Stimulated activated CD8-positive, alpha-beta memory T cell treated with anti-CD3 and anti-CD28 coated beads, Interleukin-4, amount 100 ng/mL, for 24 hours (primary cell): ENCODE results near the gene C7orf57.

Experiments
- DNase-seq: peaks from one replicate; pipeline ENCODE4 v3.0.0-alpha.2; 2020; ENCODE audit warnings: low read depth

C7orf57 gene

GRCh38 chr7:48085433-48085791 is 50.1 kb downstream of the C7orf57 start:
- DNase-seq = no peak

GRCh38 chr7:48085942-48086341 is 50.6 kb downstream of the C7orf57 start:
- DNase-seq = no peak

DNA sequence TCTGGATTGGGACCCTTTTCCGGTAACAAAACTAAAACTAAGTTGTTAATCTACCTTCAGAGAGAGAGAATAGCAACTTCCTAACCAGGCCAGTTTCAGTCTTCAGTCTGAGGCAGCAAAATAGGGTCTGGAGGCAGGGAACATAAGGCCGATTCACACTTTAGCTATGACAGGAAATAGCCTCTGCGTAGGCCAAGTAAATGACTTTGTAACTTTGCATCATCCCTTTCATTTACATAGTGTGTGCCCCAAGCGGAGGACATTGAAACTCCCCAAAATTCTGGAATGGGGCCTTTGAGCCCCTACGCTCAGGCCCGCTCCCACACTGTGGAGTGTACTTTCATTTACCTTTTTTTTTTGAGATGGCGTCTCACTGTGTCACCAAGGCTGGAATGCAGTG is 52.0 kb downstream of the C7orf57 start:
- DNase-seq = no peak

DNA sequence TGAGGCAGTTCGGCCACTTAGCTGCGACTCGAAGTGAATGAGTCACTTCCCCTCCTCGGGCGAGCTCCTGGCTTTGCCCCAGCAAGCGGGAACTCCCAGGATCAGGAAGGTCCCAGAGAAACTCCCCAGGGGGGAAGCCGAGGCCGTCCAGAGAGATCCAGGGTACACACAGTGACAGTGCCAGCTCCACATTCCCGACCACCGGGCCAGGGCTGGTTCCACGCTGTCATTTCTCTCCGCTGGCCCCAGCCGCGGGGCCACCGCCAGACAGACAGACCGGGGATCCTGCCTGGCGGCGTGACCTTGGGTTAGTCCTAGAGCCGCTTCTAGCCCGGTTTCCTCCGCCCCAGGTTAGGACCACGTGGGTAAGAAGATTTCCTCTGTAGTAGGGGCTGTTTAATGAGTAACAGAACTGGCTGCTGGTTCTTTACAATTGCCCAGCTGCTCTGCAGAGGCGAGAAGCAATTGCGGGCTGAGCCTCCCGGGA is 53.3 kb downstream of the C7orf57 start:
- DNase-seq = no peak

GRCh38 chr7:48089046-48090003 is 54.0 kb downstream of the C7orf57 start, which contains the start of gene UPP1:
Gene UPP1 (plus strand): TSS chr7:48089265. CDS start chr7:48094784, 5,519 bp downstream.
- peak; percentile 88 for DNase-seq

DNA sequence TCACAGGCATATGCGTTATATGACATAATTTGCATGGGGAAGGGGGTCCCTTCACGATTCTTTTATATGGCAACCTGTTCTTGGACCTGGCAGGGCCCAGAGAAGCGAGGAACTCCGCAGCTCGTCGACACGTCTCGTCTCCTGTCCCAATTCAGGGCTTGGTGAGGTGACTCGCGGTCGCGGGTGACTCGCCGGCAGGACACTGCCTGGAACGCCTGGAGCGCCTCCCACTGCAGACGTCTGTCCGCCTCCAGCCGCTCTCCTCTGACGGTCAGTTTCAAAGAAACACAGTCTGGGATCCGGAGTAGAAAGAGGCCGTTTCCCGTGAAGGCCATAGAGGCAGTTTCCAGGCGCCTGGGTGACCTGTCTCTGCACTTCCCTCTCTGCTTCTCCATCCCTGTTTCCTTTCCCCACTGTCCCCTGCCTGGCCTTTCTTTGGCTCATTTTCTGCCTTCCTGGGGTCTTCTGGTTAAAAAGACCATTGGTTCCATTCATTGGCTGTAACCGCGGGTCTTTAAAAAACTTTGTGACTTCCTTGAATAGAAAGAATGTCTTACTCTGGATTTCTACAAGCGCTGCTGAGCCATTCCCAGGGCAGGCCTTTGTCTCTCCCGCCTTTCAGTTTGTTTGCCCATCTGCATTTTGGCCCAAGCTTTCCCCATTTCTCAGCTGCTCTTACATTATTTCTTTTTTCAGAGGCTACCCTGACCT is 54.9 kb downstream of the C7orf57 start:
- no peak for DNase-seq

GRCh38 chr7:48091506-48092433 is 56.4 kb downstream of the C7orf57 start:
- DNase-seq = no peak

DNA sequence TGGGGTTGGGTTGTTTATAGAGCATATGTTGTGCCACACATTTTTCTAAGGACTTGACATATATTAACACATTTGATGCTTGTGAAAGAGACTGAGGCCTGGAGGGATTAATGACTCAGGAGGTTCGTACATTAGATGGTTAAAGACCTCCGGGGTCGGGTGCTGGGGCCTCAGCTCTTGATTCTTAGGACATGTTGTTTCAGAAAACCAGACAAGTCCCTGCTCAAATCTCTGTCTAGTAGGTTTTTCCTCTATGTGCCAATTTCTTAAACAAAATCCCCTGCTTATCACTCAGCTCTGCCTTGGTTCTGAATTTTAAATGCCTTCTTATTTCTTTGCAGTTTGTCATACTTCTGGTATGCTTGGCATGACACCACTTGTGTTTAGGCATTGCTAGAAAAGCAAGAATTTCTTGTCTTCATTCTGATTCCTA is 59.5 kb downstream of the C7orf57 start:
- DNase-seq = no peak

DNA sequence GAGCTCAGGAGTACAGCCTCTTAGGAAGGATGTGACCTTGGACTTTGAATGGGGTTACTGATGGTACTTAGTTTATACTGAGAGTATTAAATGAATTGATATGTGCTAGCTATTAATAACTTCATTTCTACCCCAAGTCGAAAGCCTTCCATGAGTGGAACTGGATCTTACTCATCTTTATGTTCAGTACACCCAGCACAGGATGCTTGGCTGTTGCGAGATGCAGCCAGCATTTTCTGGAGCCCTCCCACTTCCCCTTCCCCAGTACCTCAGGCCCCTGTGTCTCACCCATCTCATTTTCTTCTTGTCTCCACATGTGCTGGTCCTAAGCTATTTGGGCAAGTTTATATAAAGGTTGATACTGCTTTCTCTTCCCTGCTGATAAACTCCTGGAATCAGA is 60.9 kb downstream of the C7orf57 start:
- DNase-seq = no peak

DNA sequence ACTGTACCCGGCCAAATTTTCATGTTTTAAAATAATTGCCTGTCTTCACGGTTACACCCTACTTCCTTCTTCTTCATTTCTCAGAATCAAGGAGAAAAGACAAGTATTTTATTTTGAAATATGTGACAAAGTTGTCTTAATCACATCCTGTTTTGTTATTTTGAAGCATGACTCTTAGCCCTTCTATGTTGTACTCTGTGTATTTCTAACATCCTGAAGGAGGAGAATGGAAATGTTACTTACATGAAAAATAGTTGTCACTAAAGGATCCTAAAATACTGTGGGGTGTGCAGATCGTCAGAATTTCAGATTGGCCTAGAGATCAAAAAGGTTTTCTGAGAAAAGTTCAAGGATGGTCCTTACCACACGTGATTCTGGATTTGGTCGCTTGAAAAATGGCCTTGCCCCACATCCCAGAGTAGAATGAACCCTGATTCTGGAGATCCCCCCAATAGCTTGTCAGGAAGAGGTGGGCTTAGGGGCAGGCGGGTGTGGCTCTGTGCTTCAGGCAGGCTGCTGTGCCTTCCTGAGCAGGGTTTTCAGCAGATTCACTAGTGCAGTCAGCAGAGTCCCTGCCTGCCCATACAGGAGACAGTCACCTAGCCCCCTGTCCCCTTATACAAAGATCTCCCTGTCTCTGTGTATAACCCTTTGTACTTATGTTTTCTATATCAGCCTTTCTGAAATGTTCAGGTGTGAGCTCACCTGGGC is 62.3 kb downstream of the C7orf57 start:
- no peak for DNase-seq

- DNase-seq = no peak
Observed at GRCh38 chr7:48098846-48099245, 63.5 kb downstream of the C7orf57 start.

GRCh38 chr7:48099781-48100180 is 64.4 kb downstream of the C7orf57 start:
- no peak for DNase-seq

GRCh38 chr7:48101352-48101751 is 66.0 kb downstream of the C7orf57 start:
- DNase-seq = no peak

DNA sequence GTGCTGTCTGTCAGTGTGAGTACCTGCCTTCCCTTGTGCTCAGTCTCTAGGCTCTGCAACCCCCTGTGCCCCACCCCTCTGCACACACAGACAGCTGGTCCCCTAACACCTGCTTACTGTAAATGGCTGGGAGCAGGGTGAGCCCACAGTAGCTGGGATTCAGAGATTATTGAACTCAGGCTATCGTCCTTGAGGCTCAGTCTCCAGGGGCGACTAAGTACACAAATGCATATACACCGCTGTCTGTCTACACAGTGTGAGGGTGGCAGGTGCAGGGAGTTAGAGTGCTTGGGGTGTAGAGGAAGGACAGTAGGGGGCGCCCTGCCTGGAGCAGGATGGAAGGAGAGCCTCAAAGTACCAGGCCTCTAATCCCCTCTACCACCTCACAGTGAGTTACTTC is 66.6 kb downstream of the C7orf57 start:
- no peak for DNase-seq

DNA sequence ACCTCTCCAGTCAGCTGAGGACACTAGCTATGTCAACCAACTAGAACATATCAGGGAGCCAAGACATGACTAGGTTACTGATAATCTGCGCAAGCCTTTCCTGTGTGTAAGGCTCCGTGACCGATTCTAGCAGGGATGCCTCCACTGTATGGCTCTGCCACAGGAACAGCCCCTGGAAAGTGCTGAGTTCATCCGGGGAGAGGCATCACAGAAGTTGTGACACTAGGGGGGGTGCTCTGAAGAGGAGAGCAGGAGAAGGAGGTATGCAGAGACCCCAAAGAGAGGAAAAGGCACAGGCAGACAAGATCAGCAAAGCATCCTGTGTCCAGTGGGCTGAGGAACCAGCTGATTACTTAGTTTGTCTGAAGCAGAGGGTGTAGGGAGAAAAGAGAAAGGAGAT is 67.2 kb downstream of the C7orf57 start:
- no peak for DNase-seq

DNA sequence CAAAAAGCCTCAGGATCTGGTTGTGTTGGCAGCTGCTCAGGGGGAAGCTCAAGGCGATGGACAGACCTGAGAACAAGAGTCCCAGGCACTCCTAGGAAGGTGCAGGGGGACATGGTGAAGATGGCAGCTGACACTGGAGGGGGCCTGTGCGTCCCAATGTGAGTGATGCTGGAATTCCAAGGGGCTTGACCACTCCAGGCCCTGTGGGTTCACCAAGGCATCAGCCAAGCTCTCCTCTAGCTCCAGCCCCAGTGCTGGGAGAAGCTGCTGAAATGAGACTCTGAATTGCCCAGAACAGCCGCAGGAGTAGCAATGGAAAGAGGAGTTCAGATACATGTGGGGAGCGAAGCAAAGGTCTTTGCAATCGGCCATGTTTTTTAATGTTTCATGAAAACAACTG is 69.7 kb downstream of the C7orf57 start:
- DNase-seq = no peak

- no peak for DNase-seq
Observed at GRCh38 chr7:48106906-48107659, 71.7 kb downstream of the C7orf57 start.

DNA sequence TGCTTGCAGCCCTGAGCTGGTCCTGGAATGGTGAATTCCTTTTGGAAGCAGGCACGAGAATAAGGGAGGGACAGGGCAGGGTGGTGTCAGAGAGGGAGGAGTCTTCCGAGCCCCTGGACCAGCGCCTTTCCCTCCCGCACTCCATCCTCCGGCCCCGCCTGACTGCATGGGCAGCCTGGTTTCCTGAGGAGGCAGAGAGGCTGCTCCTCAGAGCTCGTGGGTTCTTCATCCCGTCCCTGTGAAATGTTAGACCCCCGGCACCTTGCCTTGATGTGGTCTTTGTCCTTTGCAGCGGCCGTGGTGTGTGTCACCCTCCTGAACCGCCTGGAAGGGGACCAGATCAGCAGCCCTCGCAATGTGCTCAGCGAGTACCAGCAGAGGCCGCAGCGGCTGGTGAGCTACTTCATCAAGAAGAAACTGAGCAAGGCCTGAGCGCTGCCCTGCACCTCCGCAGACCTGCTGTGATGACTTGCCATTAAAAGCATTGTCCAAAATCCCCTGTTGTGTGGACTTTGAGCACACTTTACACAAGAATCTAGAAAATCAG is 72.7 kb downstream of the C7orf57 start:
- no peak for DNase-seq

DNA sequence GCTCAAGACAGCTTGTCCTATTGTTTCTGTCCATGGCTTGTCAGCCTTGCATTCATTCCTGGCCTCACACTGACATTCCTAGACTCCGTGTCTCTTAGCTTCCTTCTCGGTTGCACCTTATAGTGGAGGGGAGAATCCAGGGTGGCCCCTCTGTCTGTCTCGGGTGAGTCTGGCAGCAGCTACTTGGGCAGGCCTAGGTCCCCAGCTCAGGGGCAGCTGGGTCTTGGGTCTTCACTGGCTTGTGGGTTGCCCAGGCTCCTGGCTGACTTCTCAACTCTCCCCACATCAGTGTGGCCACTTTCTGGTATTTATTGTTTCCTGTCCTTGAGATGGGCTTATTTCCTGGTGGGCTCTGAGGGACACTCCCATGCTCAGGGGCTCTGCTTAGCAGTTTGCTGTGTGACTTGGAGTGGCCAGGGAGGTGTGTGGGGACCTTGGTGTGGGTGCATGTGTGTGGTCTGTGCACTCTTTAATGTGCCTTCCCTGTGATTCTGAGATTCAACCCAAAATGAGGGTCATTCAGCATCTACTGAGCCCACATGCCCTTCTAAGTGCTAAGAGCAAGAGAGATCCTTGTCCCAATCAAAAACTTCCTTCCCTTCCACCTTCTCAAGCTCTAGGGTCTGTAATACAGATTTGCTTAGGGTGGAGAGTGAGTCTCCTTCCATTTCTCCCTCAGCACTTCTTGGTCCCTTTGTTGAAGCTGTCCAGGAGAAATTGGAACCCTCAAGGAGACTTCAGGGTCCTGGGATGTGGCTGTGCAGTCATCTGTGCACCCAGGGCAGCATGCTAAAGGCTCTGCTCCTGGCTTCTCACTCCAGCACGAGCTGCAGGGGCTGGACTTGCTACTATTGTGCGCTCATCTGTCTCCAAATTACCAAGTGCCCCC is 73.9 kb downstream of the C7orf57 start:
- DNase-seq = no peak
